Measurements from ENCODE around the gene MYO7B. TPM values are rescaled to one million over a fixed set of nuclear protein-coding genes. Genes with fewer than 3 reads are reported as not detected.

The MYO7B gene
- total RNA-seq, 1 donor from 2014 or later, result 0.02 TPM

DNA sequence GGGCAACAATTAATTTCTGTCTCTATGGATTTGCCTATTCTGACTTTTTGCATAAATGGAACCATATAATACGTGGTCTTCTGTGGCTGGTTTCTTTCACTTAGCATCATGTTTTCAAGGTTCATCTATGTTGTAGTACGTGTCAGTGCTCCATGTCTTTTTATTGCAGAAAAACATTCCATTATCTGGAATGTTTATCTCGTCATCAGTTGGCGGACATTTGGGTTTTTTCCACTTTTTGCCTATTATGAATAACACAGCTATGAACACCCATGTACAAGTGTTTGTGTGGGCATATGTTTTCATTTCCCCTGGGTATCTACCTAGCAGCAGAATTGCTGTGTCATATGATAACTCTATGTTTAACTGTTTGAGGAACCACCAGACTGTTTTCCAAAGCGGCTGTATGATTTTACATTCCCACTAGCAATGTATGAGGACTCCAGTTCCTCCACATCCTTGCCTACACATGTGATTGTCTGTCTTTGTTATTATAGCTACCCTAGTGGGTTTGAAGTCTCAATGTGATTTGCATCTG lies 49.9 kb downstream of the MYO7B start:
- no peak overlapping the region for H3K27ac Mint-ChIP-seq (ENCODE audit: unreplicated experiment)
- no peak for DNase-seq (ENCODE audit: low spot score)
- no peaks in the 10 kb centered on the region for H3K27me3 Mint-ChIP-seq (ENCODE audit: low read depth)
- H3K9me3 Mint-ChIP-seq (ENCODE audit: low read depth), result no peaks in the 10 kb centered on the region
- peaks cover 4% of the 10 kb centered on the region for H3K4me1 Mint-ChIP-seq (ENCODE audit: low read depth)
- H3K4me3 Mint-ChIP-seq (ENCODE audit: unreplicated experiment), result no peak overlapping the region
- H3K36me3 Mint-ChIP-seq (ENCODE audit: low read depth), result no peaks in the 10 kb centered on the region
- TF ChIP-seq, protein P1, sequence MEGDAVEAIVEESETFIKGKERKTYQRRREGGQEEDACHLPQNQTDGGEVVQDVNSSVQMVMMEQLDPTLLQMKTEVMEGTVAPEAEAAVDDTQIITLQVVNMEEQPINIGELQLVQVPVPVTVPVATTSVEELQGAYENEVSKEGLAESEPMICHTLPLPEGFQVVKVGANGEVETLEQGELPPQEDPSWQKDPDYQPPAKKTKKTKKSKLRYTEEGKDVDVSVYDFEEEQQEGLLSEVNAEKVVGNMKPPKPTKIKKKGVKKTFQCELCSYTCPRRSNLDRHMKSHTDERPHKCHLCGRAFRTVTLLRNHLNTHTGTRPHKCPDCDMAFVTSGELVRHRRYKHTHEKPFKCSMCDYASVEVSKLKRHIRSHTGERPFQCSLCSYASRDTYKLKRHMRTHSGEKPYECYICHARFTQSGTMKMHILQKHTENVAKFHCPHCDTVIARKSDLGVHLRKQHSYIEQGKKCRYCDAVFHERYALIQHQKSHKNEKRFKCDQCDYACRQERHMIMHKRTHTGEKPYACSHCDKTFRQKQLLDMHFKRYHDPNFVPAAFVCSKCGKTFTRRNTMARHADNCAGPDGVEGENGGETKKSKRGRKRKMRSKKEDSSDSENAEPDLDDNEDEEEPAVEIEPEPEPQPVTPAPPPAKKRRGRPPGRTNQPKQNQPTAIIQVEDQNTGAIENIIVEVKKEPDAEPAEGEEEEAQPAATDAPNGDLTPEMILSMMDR (IDR thresholded peaks at IDR 0.05), result no peak

DNA sequence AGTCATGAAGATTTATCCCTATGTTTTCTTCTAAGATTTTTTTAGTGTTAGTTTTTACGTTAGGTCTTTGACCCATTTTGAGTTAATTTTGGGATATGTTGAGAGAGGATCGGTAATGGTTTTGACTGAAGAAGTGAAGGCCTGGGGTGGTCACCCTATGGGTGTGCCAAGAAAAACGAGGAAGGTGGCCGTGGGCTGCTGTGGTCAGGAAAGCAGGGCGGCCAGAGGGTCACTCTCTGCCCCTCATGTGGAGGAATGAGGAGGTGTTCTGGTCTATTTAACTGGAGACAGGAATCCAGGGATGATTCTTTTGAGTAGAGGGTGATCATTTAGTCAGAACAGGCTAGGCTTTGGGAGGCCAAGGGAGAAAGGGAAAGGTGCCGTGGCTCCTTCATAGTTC lies 50.7 kb downstream of the MYO7B start:
- peaks cover 4% of the 10 kb centered on the region for H3K4me1 Mint-ChIP-seq (ENCODE audit: low read depth)
- DNase-seq (ENCODE audit: low spot score), result peak; percentile 22
- TF ChIP-seq, protein P1 (IDR thresholded peaks at IDR 0.05), result no peak
- H3K4me3 Mint-ChIP-seq (ENCODE audit: unreplicated experiment), result no peak overlapping the region
- H3K27ac Mint-ChIP-seq (ENCODE audit: unreplicated experiment), result no peak overlapping the region
- H3K27me3 Mint-ChIP-seq (ENCODE audit: low read depth), result no peaks in the 10 kb centered on the region
- no peaks in the 10 kb centered on the region for H3K9me3 Mint-ChIP-seq (ENCODE audit: low read depth)
- H3K36me3 Mint-ChIP-seq (ENCODE audit: low read depth), result no peaks in the 10 kb centered on the region

DNA sequence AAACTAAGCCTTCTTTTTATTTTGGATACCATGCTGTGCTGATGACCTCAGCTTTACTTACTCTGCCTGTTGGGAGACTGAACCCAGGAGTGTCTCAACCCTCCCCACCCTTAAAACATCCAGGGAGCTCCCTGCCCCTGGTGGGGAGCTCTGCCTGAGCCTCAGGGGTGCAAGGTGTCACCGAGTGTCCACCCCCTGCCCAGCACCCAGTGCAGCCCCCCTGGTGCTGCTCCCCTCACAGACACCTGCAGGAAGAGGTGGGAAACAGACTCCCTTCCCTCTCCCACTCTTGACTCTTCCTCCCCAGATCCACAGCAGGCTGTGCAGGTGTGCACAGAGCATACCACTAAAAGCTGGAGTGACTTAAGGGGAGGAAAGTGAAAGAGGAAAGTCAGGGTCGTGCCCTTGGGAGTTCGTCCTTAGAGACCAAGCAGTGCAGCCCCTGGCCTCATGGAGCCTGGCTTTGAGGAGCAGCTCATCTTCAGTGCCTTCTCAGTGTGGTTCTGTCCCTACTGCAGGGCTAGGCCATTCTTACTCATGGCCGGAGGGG lies 51.3 kb downstream of the MYO7B start:
- no peaks in the 10 kb centered on the region for H3K36me3 Mint-ChIP-seq (ENCODE audit: low read depth)
- TF ChIP-seq, protein P1 (IDR thresholded peaks at IDR 0.05), result no peak
- DNase-seq (ENCODE audit: low spot score), result peak; percentile 42
- H3K4me1 Mint-ChIP-seq (ENCODE audit: low read depth), result peaks cover 4% of the 10 kb centered on the region
- H3K9me3 Mint-ChIP-seq (ENCODE audit: low read depth), result no peaks in the 10 kb centered on the region
- no peaks in the 10 kb centered on the region for H3K27me3 Mint-ChIP-seq (ENCODE audit: low read depth)
- no peak overlapping the region for H3K27ac Mint-ChIP-seq (ENCODE audit: unreplicated experiment)
- H3K4me3 Mint-ChIP-seq (ENCODE audit: unreplicated experiment), result no peak overlapping the region

DNA sequence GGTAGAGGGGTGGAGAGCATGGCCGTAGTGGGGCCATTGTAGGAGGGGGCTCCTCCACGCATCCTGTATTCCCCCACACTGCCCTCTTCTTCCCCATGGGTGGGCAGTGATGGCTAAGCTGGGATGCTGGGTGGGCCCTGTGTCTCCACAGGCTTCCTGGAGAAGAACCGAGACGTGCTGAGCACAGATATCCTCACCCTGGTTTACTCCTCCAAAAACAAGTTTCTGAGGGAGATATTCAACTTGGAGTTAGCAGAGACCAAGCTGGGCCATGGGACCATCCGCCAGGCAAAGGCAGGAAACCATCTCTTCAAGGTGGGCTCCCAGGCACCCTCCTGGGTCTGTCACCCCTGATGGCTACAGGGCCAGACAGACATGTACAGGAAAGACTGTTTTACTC lies 52.8 kb downstream of the MYO7B start:
- Mint-ChIP-seq H3K4me3 (ENCODE audit: unreplicated experiment) (no peak overlapping the region), H3K9me3 (ENCODE audit: low read depth) (no peaks in the 10 kb centered on the region), H3K27ac (ENCODE audit: unreplicated experiment) (no peak overlapping the region), H3K4me1 (ENCODE audit: low read depth) (peaks cover 4% of the 10 kb centered on the region), H3K27me3 (ENCODE audit: low read depth) (no peaks in the 10 kb centered on the region), H3K36me3 (ENCODE audit: low read depth) (no peaks in the 10 kb centered on the region)
- TF ChIP-seq, protein P1 (IDR thresholded peaks at IDR 0.05), result no peak
- DNase-seq (ENCODE audit: low spot score), result peak; percentile 39

DNA sequence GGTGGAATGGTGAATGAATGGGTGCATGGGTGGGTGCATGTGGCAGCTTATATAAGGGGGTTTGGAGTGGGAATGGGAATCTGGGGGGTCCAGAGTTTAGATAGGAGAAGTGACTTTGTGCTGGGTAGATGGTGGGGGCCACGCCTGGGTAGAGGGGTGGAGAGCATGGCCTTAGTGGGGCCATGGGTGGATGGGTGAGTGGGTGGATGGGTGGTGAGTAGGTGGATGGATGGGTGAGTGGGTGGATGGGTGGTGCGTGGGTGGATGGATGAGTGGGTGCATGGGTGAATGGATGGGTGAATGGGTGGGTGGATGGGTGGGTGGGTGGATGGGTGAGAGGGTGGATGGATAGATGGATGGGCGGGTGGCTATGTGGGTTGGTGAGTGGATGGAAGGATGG lies 53.9 kb downstream of the MYO7B start:
- no peaks in the 10 kb centered on the region for H3K9me3 Mint-ChIP-seq (ENCODE audit: low read depth)
- TF ChIP-seq, protein P1 (IDR thresholded peaks at IDR 0.05), result no peak
- no peaks in the 10 kb centered on the region for H3K36me3 Mint-ChIP-seq (ENCODE audit: low read depth)
- no peak overlapping the region for H3K27ac Mint-ChIP-seq (ENCODE audit: unreplicated experiment)
- H3K27me3 Mint-ChIP-seq (ENCODE audit: low read depth), result no peaks in the 10 kb centered on the region
- H3K4me1 Mint-ChIP-seq (ENCODE audit: low read depth), result peaks cover 4% of the 10 kb centered on the region
- peak; percentile 61 for DNase-seq (ENCODE audit: low spot score)
- H3K4me3 Mint-ChIP-seq (ENCODE audit: unreplicated experiment), result no peak overlapping the region

Measured in chondrocyte (in vitro differentiated cells).